Raji (cell line): ENCODE results near the gene C2orf72.

Source experiments
- POLR2A ChIP-seq: IDR thresholded peaks from 2 replicates; pipeline ENCODE4 v1.6.1; 2011; ENCODE audit warnings: low read depth, low read length, control low read depth; ENCODE audit not compliant: insufficient read depth

The C2orf72 gene

GRCh38 chr2:231033147-231034132 lies 3.9 kb upstream of the C2orf72 start:
- no peak for TF ChIP-seq POLR2A

- no peak for TF ChIP-seq POLR2A
Measured at GRCh38 chr2:231034291-231034882, 2.9 kb upstream of the C2orf72 start.

- no peak for TF ChIP-seq POLR2A
Measured at GRCh38 chr2:231036131-231036530, 1.2 kb upstream of the C2orf72 start.

- no peak for TF ChIP-seq POLR2A
Measured at GRCh38 chr2:231036578-231037106, 681 bp upstream of the C2orf72 start.

DNA sequence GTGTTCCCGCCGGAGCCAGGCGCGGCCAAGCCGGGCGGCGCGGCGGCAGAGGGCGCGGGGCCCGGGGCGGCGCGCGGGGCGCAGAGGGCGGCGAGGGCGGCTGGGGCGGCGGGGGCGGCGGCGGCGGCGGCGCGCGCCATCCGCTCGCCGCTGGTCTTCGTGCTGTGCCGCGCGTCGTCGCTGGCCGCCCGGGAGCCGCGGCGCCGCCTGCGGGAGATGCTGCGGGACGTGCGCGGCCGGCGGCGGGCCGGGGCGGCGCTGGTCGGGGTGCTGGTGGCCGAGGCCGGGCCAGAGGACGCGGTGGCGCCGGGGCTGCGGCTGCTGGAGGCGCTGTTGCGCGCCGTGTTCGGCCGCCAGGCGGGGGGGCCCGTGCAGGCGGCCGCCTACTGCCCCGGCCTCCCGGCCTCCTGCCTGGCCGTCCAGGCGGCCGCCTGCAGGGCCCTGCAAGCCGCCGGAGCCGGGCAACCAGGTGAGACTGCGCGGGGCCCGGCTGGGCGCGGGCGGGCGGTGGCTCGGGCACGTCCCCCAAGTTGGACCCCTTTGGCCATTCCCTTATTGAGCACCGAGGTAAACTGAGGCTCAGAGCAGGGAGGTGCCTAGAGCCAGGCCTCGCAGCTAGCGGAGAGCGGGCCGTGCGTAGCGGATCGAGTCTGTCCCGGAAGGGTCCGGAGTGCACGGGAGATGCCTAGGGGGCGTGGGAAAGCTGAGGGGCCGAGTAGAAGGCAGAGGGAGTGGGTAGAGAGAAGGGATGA lies 584 bp downstream of the C2orf72 start:
- no peak for TF ChIP-seq POLR2A

- TF ChIP-seq POLR2A = no peak
Measured at GRCh38 chr2:231038483-231039293, 1.4 kb downstream of the C2orf72 start.

DNA sequence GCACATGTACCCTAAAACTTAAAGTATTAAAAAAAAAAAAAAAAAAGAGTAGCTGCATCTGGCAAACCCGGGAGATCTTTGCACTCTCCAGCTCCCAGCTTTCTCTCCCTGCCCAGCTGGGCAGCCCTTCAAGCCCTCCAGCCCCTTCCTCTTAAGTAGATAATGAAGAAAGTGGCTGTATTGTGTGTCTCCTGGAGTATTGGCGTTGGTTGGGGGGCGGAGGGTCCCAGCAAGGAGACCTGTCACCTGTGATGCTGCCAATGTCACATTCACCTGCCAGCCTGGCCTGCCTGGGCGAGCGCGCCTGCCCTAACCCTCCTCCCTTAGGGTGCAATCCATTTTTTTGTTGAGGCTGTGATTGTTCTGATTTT lies 2.0 kb downstream of the C2orf72 start:
- no peak for TF ChIP-seq POLR2A

GRCh38 chr2:231039821-231040364 lies 2.6 kb downstream of the C2orf72 start:
- TF ChIP-seq POLR2A = no peak

GRCh38 chr2:231041061-231041689 lies 3.9 kb downstream of the C2orf72 start:
- TF ChIP-seq POLR2A = no peak

GRCh38 chr2:231043796-231044195 lies 6.5 kb downstream of the C2orf72 start:
- TF ChIP-seq POLR2A = no peak

DNA sequence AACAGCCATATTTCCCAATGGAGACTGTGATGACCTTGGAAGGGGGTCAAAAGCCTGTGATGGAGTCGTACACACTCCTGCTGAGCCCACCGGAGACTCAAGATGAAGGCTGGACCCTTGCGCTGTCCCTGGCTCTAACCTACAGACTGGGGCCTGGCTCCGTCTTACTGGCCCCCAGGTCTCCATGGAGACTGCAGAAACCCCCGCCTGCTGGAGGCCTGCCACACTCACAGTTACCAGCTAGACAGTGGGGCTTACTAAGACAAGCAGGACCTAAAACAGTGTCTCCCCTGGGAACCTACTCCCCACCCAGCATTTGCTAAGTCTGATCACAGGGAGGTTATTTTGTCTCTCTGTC lies 9.6 kb downstream of the C2orf72 start:
- no peak for TF ChIP-seq POLR2A

DNA sequence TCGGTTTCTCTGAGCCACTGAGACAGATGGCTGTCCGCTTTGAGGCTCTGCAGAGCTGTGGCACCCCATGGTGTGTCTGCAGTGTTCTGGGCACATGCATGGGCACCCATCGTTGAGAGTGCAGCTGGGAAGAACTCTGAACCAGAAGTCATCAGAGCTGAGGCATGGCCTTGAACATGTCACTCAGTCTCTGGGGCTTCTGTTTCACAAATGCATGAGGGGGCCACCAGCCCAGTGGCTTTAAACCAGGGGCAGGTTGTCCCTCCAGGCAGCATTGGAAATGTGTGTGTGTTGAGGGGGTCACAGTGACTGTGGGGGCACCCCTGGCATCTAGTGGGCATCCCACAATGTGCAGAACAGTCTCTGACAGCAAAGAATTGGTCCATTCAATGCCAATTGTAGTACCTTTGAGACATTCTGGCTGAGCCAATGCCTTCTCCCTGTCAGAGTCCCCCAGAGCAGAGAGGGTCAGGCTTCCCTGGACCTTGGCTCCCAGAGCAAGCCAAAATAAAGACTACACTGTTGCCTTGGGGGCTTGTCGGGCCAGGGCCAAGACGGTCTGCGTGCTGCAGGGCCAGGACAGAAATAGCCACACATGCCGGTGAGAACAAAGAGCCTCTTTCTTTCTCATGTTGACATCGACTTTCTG lies 10.1 kb downstream of the C2orf72 start:
- no peak for TF ChIP-seq POLR2A
